NOMO-1 treated with dmso at 0.1 percent for 144 hours (cell line): Measurements from ENCODE around the gene MAN1A1.

Source experiments
- DNase-seq: peaks from one replicate; lab custom pipeline; 2025; ENCODE audit not compliant: unreplicated experiment; lab: John Stamatoyannopoulos, UW

Gene MAN1A1

GRCh38 chr6:119326291-119327005, 23.1 kb downstream of the MAN1A1 start:
- no peak for DNase-seq

GRCh38 chr6:119325559-119326265, 23.8 kb downstream of the MAN1A1 start:
- no peak for DNase-seq

GRCh38 chr6:119324718-119325117, 24.8 kb downstream of the MAN1A1 start:
- no peak for DNase-seq

GRCh38 chr6:119323931-119324330, 25.6 kb downstream of the MAN1A1 start:
- DNase-seq, result no peak

- DNase-seq, result no peak
Measured at GRCh38 chr6:119323478-119323877, 26.1 kb downstream of the MAN1A1 start.

- DNase-seq, result no peak
Measured at GRCh38 chr6:119322715-119323350, 26.7 kb downstream of the MAN1A1 start.

- DNase-seq, result no peak
Measured at GRCh38 chr6:119322034-119322433, 27.5 kb downstream of the MAN1A1 start.

- no peak for DNase-seq
Measured at GRCh38 chr6:119319694-119320093, 29.9 kb downstream of the MAN1A1 start.

- no peak for DNase-seq
Measured at GRCh38 chr6:119318730-119319129, 30.8 kb downstream of the MAN1A1 start.

- no peak for DNase-seq
Measured at GRCh38 chr6:119318176-119318575, 31.4 kb downstream of the MAN1A1 start.

- no peak for DNase-seq
Measured at GRCh38 chr6:119317007-119317406, 32.6 kb downstream of the MAN1A1 start.

GRCh38 chr6:119314885-119315272, 34.7 kb downstream of the MAN1A1 start:
- no peak for DNase-seq

GRCh38 chr6:119313937-119314884, 35.4 kb downstream of the MAN1A1 start:
- no peak for DNase-seq

GRCh38 chr6:119312875-119313338, 36.7 kb downstream of the MAN1A1 start:
- DNase-seq, result no peak

GRCh38 chr6:119312441-119312840, 37.1 kb downstream of the MAN1A1 start:
- DNase-seq, result no peak

GRCh38 chr6:119311514-119312142, 37.9 kb downstream of the MAN1A1 start:
- no peak for DNase-seq

GRCh38 chr6:119310486-119311036, 39.0 kb downstream of the MAN1A1 start:
- no peak for DNase-seq

- no peak for DNase-seq
Measured at GRCh38 chr6:119308991-119309657, 40.4 kb downstream of the MAN1A1 start.

- DNase-seq, result no peak
Measured at GRCh38 chr6:119308048-119308570, 41.5 kb downstream of the MAN1A1 start.
